CD4-positive, alpha-beta T cell treated with Interleukin-6 at 100 ng/mL for 8 hours (primary cell): Measurements from ENCODE around the gene TMEM255B.
"Not testable (repeated sequence)": the region's sequence is repeated elsewhere in the genome, so short reads cannot be mapped to it uniquely, and the experiment has no call there.

Experiments used
- DNase-seq: peaks from one replicate; pipeline ENCODE4 v3.0.0-alpha.2; 2020; ENCODE audit warnings: mixed read lengths, low spot score

The TMEM255B gene

GRCh38 chr13:113749507-113749906 lies 9.5 kb upstream of the TMEM255B start:
- DNase-seq, result no peak

DNA sequence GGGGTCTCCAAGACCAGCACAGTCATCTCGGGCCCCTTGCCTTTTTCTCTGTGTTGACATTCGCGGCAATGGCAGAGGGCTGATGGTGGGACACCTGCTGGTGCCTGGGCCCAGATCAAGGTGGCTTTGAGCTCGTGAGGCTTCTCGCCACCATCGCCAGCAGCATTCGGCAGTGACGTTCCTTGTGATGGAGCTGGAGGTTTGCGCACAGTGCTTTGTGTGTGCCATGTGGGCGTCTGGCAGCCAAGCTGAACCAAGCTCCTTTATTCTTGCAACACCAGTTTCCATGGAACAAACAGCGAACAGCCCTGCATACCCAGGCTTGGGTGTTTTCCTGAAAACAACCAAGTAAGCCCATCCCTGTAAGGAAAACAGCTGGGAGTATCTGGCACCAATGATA lies 9.1 kb upstream of the TMEM255B start:
- DNase-seq, result no peak

- no peak for DNase-seq
Measured at GRCh38 chr13:113750554-113751399, 8.2 kb upstream of the TMEM255B start.

GRCh38 chr13:113751491-113751890 lies 7.5 kb upstream of the TMEM255B start:
- DNase-seq, result no peak

DNA sequence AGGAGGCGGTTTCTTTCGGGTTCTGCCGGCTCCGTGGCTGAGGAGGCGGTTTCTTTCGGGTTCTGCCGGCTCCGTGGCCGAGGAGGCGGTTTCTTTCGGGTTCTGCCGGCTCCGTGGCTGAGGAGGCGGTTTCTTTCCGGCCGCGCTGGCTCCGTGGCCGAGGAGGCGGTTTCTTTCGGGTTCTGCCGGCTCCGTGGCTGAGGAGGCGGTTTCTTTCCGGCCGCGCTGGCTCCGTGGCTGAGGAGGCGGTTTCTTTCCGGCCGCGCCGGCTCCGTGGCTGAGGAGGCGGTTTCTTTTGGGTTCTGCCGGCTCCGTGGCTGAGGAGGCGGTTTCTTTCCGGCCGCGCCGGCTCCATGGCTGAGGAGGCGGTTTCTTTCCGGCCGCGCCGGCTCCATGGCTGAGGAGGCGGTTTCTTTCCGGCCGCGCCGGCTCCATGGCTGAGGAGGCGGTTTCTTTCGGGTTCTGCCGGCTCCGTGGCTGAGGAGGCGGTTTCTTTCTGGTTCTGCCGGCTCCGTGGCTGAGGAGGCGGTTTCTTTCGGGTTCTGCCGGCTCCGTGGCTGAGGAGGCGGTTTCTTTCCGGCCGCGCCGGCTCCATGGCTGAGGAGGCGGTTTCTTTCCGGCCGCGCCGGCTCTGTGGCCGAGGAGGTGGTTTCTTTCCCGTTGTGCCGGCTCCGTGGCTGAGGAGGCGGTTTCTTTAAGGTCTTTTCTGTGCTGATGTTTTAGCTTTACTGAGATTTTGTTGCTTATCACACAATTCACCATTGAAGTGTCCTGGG lies 6.6 kb upstream of the TMEM255B start:
- not testable (repeated sequence) for DNase-seq

- no peak for DNase-seq
Measured at GRCh38 chr13:113753171-113753570, 5.9 kb upstream of the TMEM255B start.

DNA sequence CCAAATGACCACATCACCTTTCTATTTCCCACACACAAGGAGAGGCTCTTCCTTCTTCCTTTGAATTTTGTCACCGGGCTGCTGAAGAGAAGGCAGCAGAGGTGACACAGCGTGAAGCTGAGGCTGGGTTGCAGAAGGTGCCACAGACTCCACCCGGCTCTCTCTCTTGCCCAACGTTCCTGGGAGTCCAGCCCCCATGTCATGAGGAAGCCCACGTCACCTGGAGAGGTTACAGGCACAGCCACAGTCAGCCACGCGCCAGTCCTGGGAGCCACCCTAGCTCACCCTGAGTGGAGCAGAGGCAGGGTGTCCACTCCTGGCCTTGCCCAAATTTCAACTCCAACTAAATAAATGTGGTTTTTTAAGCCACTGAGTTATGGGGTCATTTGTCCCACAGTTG lies 4.8 kb upstream of the TMEM255B start:
- no peak for DNase-seq

- no peak for DNase-seq
Measured at GRCh38 chr13:113754691-113755090, 4.3 kb upstream of the TMEM255B start.

GRCh38 chr13:113756441-113757097 lies 2.5 kb upstream of the TMEM255B start:
- no peak for DNase-seq

DNA sequence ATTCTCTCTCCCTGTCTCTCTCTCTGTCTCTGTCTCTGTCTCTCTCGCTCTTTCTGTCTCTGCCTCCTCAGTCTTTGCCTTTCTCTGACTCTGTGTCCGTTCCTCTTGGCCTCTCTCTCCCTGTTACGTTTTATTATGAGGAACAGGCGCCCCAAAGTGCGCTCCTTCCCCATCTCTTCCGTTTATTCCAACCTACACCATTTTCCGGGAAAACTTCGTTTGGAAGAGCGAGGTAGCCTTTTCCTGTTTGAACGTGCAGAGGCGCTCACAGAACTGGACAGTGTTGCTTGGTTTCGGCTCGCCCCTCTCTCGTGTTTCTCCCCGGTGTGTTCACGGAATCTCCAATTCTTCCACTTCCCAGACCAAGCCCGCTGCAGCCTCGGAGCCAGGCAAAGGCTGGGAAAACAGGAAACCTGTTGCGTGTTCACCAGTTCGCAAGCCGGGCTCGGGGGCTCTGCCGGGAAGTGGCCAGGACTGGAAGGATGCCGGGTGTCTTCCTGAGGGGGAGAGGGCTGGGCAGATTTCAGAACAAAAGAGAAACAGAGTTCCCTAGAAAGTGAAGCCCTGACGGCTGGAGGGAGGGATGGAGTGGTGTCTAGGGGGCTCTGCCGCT lies 605 bp downstream of the TMEM255B start:
- no peak for DNase-seq

DNA sequence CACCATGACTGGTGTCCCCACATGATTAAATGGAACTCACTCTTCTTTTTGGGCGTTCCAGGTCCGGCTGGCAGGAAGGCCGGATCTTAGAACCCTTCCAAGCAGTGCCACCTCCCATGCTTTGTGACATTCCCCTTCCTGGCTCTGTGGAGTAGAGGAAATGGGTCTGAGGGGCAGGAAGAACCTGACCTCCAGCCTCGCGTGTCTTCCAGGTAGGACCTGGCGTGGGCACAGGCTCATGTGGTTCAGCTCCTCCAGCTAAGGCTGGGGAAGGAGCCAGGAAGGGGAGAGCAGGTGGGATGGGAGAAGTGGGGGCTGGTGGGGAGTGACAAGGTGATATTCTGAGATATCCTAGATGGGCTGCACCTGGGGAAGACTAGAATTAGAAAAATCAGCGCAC lies 2.1 kb downstream of the TMEM255B start:
- DNase-seq, result no peak

DNA sequence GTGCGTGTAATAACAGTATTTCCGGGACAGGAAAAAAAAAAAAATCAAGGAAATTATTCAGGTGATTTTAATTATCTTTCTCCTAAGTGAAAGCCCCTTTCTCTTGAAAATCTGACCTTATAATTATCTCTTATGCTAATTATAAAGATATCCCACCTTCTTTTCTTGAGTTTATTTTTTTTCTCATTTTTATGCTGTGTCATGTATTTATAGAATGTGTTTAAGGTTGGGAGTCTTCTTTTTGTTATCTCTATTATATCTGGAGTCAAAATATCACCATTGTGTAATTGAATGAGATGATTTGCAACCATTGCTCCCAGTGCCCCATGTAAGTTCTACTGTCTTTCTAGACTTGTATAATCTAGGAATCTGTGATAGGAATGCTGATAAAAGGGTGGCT lies 3.0 kb downstream of the TMEM255B start:
- no peak for DNase-seq

DNA sequence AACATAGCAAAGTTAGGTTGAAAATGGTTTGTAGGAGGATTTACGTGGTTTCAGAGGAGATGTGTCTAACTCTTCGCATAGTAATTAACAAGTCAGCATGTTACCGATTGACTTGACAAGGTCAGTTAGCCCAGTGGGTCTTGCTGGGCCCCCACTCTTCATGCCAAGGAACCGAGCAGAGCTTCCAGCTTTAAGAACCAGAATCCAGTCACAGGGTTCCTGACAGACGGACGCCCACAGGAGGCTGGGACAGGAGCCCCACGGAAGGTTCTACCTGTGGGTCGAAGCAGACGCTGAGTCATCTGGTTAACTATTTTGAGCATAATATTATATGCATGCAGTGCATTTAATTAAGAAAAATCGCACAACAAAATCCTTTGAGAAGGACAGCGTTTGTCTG lies 3.5 kb downstream of the TMEM255B start:
- no peak for DNase-seq

GRCh38 chr13:113763254-113763653 lies 4.2 kb downstream of the TMEM255B start:
- no peak for DNase-seq

DNA sequence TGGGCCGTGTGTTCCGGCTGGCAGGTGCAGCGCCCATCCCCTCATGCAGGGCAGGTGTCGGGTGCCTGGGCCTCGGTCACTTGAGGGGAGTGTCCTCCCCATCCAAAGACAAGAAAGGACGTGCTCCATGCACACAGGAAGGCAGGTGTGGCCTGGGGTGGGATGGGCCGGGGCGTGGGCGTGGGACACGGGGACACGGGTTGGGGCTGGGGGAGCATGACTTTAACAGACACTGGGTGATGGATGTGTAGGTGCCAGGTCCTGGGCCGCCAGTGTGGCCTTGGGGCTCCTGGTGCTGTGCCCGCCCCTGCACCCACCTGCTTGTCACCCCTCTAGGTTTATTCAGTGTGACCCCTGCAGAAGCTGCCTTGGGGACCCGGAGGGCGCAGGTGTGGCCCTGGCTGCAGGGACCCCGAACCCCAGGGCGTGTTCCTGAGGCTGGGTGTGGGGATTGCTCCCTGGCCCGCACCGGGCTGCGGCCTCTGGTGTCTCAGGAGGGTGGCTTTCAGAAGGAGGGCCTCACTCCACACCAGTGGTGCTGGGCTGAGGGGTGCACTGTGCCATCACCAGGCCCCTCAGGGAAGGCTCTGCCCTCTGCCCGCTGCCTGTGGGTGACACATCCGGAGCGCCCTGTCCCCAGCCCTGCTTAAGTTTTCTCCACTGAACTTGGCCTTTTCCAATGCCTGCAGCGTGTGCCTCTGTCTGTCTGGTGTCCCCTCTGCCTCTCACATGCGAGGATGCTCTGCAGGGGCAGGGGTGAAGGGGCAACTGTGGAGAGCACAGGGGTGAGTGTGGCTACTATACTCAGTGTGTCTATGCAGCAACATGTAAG lies 5.2 kb downstream of the TMEM255B start:
- no peak for DNase-seq

GRCh38 chr13:113764793-113765563 lies 6.0 kb downstream of the TMEM255B start:
- DNase-seq, result no peak

DNA sequence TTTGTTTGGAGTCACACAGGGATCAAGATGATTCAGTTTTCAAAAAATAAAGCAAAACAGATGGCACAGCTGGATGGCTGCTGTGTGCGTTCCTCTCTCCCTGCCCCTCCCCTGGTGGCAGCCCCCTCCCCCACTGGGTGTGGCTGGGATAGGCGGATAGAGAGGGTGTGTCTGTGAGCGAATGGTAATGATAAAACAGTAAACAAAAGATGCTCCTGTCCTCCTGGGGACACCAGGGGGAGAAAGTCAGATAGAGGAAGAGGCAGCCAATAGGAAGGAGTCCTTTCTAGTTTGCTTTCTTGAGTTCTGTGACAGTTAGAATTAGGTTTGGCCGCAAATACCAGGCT lies 6.5 kb downstream of the TMEM255B start:
- DNase-seq, result no peak

- no peak for DNase-seq
Measured at GRCh38 chr13:113766035-113766800, 7.2 kb downstream of the TMEM255B start.

- no peak for DNase-seq
Measured at GRCh38 chr13:113767366-113767765, 8.3 kb downstream of the TMEM255B start.
